Measurements from ENCODE around the gene FAM222B.
A peak's percentile ranks its signal among the peaks of the same experiment; 100 is the strongest.
"Not testable (repeated sequence)": the region's sequence is repeated elsewhere in the genome, so short reads cannot be mapped to it uniquely, and the experiment has no call there.

The FAM222B gene

DNA sequence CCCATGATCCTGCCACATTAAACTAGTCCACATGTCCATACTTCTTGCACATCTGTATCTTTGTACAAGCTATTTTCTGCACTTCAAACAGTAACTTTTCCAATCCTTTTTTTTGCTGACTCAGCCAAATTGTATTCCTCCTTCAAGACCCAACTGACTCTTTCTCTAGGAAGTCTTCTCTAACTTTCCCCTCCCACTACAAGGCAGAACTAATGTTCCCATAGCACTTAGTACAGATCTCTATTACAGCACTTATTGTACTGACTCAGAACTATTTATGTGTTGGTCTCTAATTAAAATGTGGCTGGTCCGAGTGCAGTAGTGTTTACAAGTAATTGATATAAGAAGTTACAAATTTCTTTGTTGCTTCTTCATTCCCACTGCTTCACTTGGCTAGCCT is 8.2 kb downstream of the FAM222B start:
- DNase-seq = no peak

DNA sequence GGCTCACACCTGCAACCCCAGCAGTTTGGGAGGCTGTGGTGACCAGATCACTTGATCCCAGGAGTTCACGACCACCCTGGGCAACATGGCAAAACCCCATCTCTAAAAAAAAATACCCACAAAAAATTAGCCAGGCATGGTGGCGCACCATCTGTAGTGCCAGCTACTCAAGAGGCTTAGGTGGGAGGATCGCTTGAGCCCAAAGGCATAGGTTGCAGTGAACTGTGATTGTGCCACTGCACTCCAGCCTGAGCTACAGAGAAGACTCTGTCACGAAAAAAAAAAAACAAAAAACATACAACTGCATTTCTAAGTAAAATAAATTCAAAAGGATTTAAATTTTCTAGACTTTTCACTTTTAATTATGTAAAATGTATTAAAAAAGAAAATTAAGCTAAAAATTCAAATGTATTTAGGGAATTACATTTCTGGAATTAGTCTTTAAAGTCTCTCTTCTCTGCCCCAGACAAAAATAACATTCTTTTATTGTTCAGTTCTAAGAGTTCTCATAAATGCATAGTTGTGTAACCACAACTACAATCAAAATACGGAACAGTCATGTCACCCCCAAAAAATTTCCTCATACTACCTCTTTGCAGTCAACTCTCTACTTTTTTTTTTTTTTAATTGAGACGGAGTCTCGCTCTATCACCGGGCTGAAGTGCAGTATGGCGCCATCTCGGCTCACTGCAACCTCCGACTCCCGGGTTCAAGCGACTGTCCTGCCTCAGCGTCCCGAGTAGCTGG is 14.1 kb downstream of the FAM222B start:
- DNase-seq = peak; percentile 35 to 41

DNA sequence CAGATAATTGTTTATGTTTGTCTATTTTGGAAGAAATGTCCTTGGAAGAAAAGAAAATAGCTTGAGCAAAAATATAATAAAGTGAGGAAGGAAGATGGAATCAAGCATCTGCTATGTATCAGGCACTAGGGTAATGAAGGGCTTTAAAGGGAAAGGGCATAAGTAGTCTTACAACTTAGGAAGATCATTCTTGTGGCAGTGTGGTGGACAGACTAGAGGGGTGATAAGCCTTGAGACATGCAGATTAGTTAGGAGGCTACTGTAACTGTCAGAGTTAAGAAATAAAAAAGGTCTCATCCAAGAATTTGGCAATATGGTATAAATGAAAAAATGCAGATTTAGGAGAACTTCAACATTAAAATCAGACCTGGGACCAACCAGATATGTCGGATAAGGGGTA is 14.9 kb downstream of the FAM222B start:
- no peak for DNase-seq

DNA sequence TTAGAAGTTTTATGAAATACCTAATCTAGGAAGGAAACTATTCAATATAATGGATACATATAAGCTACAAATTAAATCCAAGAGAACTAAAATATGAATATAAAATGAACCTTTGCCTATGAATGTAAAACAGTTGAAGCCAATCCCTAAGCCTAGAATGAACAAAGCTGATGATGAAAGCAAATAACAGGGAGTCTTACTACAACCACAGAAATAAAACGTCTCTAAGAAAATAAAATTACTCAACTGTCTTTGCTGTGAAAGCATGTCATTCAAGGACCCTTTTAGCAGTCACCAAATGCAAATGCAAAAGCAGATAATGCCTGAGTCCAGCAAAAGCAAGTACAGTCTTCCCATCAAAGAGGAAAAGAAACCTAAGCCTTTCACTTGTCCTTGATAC is 23.0 kb downstream of the FAM222B start:
- DNase-seq = no peak

DNA sequence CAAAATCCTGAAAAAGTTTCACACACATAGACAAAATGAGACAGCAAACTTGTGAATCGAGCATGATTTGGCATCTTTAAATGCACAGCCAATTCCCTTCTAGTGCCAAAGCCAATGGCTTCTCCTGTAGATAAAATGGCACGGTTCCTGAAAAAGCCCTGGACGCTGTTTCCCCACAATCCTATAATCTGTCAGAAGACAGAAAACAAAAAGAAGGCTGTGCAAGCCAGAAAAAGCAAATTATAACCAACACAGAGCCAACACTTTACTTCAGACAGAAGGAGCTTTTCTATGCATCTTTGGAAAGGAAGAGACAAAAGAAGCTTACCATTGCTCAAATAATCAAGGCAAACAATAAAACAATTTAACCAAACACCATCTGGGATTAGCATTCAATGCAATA is 23.8 kb downstream of the FAM222B start:
- DNase-seq = no peak

DNA sequence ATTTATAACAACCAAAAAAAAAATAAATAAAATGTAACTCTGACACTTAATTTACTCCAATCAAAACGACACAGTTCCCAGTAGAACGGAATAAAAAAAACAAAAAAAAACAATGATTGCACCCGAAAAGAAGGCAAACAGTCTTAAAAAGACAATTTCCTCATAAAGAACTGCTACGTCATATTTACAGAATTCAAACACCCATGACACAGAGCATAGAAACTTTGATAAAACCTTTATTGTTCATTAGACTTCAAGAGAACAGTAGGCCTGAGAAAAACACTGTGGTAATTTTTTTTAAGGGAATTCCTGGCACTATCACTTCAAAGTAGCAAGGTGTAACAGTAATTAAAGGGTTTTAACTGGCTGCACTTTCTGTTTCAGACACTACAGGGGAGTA is 26.1 kb downstream of the FAM222B start:
- no peak for DNase-seq

DNA sequence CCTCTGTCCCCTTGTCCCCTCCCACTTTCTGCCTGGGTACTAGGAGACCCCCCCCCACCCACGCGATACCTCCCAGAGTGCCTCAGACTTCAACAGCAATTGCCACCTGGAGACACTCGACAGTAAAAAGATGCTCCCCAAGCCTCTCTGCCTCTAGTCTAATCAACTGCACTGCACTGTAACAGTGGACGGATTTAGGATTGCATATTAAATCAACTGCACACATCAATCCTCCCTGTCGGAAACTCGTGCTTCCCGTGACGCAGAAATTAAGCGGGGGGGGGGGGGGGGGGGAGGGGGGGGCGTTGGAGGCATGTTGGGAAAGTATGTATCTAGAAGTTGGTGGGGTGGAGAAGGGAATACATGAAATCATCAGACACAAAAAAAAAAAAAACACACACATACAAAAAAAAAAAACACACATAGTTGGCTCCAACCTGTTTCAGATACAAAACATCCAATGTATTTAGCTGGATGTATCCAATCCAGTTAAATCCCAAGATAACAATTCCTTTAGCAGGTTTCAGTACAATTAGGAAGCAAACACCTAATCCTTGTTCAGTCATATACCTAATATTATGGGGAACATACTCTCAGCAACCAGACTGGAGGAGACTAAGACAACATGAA is 29.7 kb downstream of the FAM222B start:
- peak; percentile 38 to 39 for DNase-seq

DNA sequence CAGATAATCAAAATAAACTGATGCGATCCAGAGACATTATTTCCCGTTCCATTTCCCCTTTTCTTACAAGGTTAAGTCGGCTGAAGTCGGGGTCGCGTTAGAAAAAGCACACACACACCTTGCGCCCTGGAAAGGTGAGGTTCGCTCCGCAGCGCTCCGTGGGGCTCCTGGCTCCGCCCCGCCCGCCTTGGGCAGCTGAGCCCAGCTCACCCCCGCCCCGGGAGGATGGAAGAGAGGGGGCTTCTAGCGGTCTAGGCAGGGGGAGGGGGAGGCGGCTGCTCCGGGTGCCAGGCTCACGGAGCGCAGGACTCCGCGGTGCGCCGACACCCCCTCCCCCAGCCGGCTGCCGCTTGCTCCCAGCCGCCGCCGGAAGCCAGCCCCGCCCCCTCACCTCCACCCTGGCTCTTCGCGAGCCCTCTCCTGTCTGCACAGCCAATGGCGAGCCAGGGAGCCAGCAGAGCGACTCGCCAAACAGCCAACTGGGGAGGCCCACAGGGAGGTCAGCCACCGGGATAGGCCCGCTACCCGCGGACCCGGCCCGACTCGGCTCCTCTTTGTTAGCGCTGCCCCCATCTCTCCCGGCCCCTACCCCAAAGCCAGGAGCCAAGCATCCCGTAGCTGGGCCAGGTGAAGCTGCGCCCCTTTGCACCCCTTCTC is 30.4 kb downstream of the FAM222B start:
- DNase-seq = peak; percentile 95 to 96

DNA sequence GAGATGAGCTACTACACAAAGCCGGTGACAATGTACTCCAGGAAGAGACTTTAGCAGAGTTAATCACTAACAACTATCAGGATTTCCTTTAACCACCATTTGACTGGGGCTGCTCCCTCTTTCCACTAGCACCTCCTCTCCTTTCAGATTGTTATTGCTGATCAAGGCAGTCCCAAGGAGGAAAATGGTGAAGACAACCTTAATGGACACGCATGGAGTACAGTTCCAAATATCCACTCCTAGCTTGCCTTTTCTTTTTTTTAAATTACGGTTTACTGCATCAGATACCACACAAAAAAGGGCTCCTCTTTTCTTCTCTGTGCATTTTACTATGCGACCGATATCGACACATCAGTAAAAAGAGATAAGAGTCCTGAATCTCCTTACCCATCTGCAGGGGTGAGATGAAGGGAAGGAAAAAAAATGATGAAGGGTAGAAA is 30.9 kb downstream of the FAM222B start:
- DNase-seq = peak in 1 of 2 donors; percentile 7

DNA sequence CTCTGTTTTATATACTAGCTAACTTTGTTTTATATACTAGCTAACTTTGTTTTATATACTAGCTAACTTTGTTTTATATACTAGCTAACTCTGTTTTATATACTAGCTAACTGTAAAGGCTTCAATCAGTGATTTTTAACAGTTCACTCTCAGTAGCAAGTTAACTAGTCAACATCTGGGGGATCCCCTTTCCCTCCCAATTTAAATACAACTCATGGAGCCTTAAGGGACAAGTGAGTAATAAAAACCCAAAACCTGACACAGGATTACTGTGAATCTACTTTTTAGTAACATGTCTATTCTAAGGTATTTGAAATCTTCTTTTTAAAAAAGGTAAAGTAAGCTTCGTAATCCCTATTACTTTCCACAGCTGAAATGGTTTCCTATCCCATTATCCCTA is 32.2 kb downstream of the FAM222B start:
- DNase-seq = no peak

DNA sequence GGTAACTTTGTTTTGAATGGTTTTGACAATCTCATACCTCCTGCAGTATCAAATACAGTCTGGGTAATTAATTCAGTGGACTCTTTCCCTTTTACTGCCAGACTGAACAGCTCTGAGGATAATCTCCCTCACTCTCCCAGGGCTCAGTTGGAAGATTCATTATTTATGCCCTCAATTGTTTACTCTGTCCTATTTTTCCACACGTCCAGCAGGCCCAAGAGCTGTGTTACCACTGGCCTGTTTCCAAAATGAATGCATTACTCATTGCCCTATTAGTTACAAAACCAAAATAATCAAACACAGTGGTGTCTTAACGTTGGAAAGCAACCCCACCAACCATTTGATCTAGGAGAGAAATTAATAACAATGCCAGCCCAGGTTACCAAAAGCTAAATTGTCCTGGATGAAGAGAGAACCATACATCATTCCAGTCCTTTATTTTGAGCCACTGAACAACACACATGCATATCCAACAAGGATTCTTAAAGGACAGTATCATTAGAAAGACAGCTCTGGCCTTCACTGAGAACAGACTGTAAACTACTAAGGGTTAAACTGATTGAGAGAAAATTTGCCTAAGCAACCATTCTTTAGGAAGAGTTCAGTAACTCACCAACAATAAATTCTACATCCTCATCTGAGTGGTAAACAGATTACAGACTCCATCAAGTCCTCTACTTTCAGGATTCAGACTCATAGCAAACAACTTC is 34.5 kb downstream of the FAM222B start:
- DNase-seq = peak; percentile 18 to 27

DNA sequence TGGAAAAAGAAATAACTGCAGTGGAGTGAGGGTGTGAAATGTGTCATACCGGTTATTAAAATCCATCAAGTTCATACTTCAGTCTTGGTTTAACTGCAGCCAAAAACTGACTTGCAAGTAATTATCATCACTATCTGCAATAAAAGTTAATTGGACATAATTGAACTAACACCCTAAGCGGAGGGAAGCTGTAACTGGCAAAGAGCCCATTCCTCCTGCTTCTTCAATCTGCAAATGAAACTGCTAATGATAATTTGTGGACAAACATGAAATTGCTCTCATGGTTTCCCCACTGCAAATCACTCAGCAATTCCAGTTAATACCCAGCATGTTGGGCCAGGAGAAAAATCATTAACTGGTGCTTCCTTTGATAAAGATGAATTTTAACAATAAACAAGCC is 46.5 kb downstream of the FAM222B start:
- DNase-seq = no peak

DNA sequence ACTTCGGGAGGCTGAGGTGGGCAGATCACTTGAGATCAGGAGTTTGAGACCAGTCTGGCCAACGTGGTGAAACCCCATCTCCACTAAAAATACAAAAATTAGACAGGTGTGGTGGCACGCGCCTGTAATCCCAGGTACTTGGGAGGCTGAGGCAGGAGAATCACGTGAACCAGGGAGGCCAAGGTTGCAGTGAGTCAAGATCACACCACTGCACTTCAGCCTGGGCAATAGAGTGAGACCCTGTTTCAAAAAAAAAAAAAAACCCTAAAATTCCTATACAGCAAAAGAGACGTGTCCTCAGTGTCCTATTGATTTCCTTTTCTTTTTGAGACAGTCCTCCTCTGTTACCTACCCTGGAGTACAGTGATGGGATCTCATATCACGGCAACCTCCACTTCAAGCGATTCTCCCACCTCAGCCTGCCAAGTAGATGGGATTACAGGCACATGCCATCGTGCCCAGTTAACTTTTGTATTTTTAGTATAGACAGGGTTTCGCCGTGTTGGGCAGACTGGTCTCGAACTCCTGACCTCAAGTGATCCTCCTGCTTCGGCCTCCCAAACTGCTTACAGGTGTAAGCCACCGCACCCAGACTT is 47.6 kb downstream of the FAM222B start:
- DNase-seq = not testable (repeated sequence)

DNA sequence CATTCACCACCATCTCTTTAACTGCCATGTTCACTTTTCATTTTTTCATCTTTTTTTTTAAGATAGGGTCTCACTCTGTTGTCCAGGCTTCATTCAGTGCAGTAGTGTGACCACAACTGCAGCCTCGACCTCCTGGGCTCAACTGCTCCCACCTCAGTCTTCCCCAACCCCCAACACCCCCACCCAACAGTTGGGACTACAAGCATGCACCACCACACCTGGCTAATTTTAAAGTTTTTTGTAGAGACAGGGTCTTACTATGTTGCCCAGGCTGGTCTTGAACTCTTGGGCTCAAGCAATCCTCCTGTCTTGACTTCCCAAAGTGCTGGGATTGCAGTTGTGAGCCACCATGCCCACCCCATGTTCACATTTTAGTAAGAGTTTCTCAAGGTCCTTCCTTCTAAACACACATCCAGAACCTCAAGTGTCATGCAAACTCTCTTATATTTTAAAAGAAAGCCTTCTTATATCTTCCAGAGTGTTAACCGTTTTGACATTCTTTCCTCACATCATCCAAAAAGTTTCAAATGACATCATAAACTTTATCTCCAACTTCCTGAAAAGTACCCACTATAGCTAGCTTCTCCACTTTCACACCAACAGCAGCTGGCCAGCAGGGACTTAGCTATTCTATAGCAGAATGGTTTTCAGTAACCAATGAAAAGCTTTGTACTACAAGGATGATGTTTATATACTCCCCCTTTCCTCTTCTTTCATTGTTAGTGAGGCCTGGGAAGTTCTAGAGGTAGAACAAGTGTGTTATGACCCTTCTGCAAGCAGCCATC is 49.5 kb downstream of the FAM222B start:
- peak; percentile 61 to 75 for DNase-seq

DNA sequence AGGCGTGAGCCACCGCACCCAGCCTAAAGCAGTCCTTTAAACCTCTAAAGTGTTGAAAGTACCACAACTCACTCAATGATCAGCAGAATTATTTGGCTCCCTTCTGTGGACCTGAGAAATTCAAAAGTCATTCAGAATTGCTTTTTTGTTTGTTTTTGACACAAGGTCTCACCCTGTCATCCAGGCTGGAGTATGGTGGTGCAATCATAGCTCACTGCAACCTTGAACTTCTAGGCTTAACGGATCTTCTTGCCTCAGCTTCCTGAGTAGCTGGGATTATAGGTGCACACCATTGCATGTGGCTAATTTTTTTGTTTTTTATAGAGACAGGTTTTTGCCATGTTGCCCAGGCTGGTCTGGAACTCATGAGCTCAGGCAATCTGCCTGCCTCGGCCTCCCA is 54.5 kb downstream of the FAM222B start:
- no peak for DNase-seq

DNA sequence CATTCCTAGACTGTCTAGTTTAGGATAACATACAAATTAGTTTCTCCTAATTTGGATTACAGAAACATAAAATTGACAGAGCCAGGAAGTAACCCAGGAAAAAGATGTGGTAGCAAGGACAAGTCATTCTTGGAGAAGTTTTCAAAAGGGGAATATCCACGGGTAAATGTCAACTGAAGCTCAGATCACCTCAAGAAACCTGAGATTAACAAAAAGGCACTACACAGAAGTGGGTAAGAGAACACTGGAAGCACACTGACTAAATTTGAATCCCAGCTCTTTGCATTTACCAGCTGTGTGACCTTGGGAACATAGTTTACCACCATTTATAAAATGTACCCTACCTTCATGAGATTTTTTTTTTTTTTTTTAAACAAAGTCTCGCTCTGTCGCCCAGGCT is 59.4 kb downstream of the FAM222B start:
- DNase-seq = no peak

DNA sequence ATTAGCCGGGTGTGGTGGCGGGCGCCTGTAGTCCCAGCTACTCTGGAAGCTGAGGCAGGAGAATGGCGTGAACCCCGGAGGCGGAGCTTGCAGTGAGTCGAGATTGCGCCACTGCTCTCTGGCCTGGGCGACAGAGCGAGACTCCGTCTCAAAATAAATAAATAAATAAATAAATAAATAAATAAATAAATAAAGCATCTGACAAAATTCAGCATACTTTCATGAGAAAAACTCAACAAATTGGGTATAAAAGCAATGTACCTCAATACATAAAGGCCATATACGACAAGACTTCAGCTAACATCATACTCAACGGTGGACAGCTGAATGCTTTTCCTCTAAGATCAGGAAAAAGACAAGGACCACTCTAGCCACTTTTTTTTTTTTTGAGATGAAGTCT is 63.0 kb downstream of the FAM222B start:
- not testable (repeated sequence) for DNase-seq

DNA sequence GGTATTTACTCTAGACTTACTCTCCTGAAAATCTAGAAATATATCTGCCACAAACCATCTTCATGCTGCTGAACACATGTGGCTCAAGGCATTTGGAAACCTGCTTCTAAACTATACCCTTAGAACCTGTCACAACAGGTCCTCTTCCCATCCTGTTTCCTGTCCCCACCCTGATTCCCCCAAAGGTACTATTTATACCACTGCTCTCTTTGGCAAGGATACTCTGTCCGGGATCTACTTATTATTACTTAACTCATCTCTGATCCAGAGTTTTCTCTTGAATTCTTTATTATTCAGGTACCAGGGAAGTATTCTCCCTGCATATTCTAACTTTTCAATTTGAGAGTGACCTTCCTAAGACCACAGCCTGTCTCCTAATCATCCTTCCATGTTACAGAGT is 65.4 kb downstream of the FAM222B start:
- DNase-seq = no peak

DNA sequence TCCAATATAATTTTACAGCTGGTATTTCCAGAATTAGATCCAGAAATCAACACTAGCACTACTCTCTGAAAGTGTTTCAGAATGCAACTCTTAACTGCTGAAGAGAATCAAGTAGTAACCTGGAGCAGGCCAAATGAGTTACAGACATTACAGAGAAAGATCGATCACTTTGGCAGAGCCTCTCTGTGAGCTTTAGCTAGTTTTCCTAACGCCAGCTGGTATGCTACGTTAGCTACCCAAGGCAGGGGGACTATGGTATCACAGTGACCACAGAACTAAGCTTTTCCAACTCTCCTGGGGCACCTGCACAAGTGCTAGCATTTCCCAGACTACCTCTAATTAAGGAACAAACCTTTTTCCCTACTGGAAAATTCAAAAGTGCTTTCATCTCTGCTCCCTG is 68.4 kb downstream of the FAM222B start:
- no peak for DNase-seq

DNA sequence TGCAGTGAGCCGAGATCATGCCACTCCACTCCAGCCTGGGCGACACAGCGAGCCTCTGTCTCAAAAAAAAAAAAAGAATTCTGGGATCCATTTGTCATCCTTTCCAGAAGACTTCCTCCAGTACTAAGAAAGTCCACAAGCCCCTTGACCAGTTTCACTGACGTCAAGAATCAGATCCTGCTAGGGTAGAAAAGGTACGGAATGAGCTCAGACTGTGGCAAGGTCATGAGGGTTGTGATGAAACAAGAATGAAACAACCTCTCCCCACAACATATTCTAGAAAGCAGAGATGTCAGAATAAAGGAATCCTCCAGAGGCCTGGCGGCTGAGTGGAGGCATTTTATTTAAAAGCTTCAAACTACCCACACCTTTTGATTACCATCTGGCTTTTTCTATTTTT is 68.9 kb downstream of the FAM222B start:
- no peak for DNase-seq

DNA sequence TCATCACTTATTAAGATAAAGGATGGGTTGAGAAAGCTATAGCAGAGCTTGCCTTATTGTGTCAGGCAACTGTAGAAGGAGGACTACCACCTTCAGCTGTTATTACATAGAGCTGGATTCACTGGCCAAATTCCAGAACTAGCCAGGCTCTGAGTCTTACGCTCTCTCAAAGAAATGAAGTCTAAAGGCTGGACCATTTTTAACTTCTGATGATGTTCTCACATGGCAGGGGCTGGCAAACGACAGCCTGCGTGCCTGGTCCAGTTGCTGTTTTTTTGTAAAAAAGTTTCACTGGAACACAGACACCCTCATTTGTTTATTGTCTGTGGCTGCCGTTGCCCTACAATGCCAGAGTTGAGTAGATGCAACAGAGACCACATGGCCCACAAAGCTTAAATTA is 77.6 kb downstream of the FAM222B start:
- no peak for DNase-seq

DNA sequence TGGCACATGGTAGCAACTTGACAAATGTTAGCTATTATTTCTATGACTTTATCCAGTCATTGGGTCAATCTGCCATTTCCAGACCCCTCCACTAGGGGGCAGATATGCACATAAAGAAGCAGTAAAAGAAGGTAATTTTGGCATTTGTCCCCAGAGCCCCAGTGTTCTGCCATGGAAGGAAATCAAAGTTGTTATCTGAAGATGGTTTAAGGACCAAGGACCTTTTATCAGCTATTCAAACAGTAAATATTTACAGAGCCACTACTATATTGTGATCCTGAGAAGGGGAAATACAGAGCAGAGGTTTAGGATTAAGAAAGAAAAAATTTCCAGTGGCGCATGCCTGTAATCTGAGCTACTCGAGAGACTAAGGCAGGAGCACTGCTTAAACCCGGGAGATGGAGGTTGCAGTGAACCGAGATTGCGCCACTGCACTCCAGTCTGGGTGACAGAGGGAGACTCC is 78.8 kb downstream of the FAM222B start:
- peak; percentile 31 to 93 for DNase-seq
